K562 (cell line): Measurements from ENCODE around the gene AK2. TPM values are rescaled to one million over a fixed set of nuclear protein-coding genes. Genes with fewer than 3 reads are reported as not detected.

Experiments
- COPS2 ChIP-seq: fragments of 450-650 bp; conservative IDR thresholded peaks from 2 replicates; pipeline ENCODE4 v1.6.1; 2016; ENCODE audit warnings: mild to moderate bottlenecking, moderate library complexity
- CREBBP ChIP-seq: IDR thresholded peaks from one replicate; pipeline ENCODE4 v1.6.1; 2012; ENCODE audit warnings: low read depth, mild to moderate bottlenecking, control low read depth, inconsistent platforms, low read length
- ELF2 ChIP-seq: fragments of 250-450 bp; sonication (Bioruptor Pico); IDR thresholded peaks from 2 replicates; pipeline ENCODE4 v1.5.0; 2021; ENCODE audit warnings: mild to moderate bottlenecking
- ESRRA ChIP-seq: fragments of 450-650 bp; IDR thresholded peaks from 2 replicates; pipeline ENCODE4 v1.6.1; 2014; ENCODE audit warnings: low read depth, mild to moderate bottlenecking, moderate library complexity, borderline replicate concordance
- EZH2 ChIP-seq: IDR thresholded peaks from 2 replicates; pipeline ENCODE4 v1.6.1; 2012; ENCODE audit warnings: low read depth, mild to moderate bottlenecking, inconsistent platforms, low read length, borderline replicate concordance
- HSF4 ChIP-seq: fragments of 250-450 bp; sonication (Bioruptor Pico); IDR thresholded peaks from 2 replicates; pipeline ENCODE4 v2.1.2; 2022; ENCODE audit warnings: mild to moderate bottlenecking, moderate library complexity, borderline replicate concordance
- MED1 ChIP-seq: sonication (generic); formaldehyde crosslinking; IDR thresholded peaks from 2 replicates; pipeline ENCODE4 v1.8.1; 2023; ENCODE audit warnings: missing genetic modification reagents, borderline replicate concordance
- RFX5 ChIP-seq: IDR thresholded peaks from 2 replicates; pipeline ENCODE4 v1.6.1; 2011; ENCODE audit warnings: low read depth, mild to moderate bottlenecking, improper control_type of control experiment, low read length
- SRSF7 ChIP-seq: fragments of 200-400 bp; formaldehyde crosslinking; optimal IDR thresholded peaks from 2 replicates; pipeline ENCODE3; 2017; ENCODE audit warnings: mild to moderate bottlenecking, low read depth, low read length
- ZNF253 ChIP-seq: fragments of 250-450 bp; sonication (Bioruptor Pico); conservative IDR thresholded peaks from 2 replicates; pipeline ENCODE4 v1.6.1; 2021; ENCODE audit warnings: mild to moderate bottlenecking
- ZNF274 ChIP-seq: IDR thresholded peaks from 2 replicates; pipeline ENCODE4 v1.6.1; 2011; ENCODE audit warnings: low read depth, mild to moderate bottlenecking, low read length, moderate library complexity, borderline replicate concordance
- ZNF589 ChIP-seq: fragments of 200-800 bp; sonication (Bioruptor generic); IDR thresholded peaks from 2 replicates; pipeline ENCODE4 v1.6.1; 2016; ENCODE audit warnings: low read depth, missing genetic modification characterization, missing compliant biosample characterization
- ZNF644 ChIP-seq: fragments of 200-800 bp; sonication (Bioruptor generic); IDR thresholded peaks from 2 replicates; pipeline ENCODE4 v1.6.1; 2016; ENCODE audit warnings: low read depth, missing genetic modification characterization, missing compliant biosample characterization
- polyA plus RNA-seq, 8 experiments: library from polyadenylated mRNA; depleted of rRNA in 4 of 8; stranded (reverse) in 5 of 8; unstranded in 3 of 8; fragments of >200 nt; fragmentation: Nextera tagmentation in 2 of 8; fragmentation: Illumina TruSeq in 1 of 8; extraction: Ambion mirVana in 2 of 8; extraction: Trizol in 1 of 8; gene quantifications; 2 replicates each; pipeline versions ENCODE4 v1.2.1 to v1.2.3, GENCODE V29; 2011 to 2014; ENCODE audit warnings: inconsistent platforms in 1 of 8, missing spikeins in 1 of 8
- total RNA-seq, 7 experiments: library from RNA; depleted of rRNA in 6 of 7; stranded (reverse); fragments of >200 nt in 6 of 7; fragmentation: Illumina TruSeq in 2 of 7; extraction: Trizol in 2 of 7; gene quantifications; 2 replicates each; pipeline versions ENCODE4 v1.2.1 to v1.2.3, GENCODE V29; 2011 to 2021; ENCODE audit warnings: low replicate concordance in 1 of 7
- TF ChIP-seq, protein P1 (sequence below): fragments of 150-350 bp; IDR thresholded peaks from 2 replicates; pipeline ENCODE4 v1.6.1; 2014; ENCODE audit warnings: low read depth, mild to moderate bottlenecking, low read length, borderline replicate concordance
- TF ChIP-seq, protein P2 (sequence below): fragments of 450-650 bp; formaldehyde crosslinking; IDR thresholded peaks from 2 replicates; pipeline ENCODE4 v1.4.0; 2022; ENCODE audit warnings: mild to moderate bottlenecking, moderate library complexity

Gene AK2
- total and polyA plus RNA-seq, 9 of the 15 experiments (the other 6 are each of a cell fraction or from before 2014, with no cell fraction given) = 105 to 1,050 (median 509) TPM

DNA sequence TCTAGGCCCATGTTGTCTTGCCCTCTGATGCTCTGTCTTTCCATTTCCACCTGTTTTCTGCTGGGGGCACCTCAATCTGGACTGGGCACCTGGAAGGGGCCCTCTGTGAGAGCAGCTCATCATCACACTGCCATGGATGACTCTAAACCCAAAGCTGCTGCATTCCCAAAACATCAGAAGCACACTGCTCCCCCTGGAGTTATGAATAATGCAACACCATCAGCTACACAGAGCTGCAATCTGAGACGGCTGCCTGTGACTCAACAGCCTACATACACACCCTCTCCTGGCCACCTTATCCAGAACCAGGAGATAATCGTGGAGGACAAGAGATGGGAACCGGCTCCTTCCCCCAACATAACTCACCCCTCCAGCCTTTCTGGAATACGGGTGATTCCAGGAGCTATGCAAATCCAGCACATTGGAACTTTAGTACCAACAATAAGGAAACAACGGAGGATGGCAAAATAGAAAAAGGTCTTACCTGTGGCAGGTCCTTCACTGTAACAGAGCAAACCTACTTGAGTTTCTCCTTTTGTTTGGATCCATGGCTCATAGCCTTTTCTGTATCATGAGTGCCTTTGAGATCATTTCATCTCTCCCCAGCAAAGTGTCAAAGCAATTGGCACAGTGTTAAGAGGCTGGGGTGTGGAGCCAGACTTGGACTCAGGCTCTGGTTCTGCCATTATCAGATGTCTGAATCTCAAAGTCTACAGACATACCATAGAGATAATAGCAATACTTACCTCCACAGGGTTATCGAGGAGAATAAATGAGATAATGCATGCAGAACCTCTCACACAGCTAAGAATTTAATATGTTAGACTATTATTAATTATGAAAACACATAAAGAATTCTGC, 29.3 kb downstream of the AK2 start (continued):
- TF ChIP-seq COPS2 (no peak), ZNF274 (no peak), HSF4 (no peak), CREBBP (no peak), ESRRA (no peak), RFX5 (no peak), ZNF589 (CRISPR knock-in tag) (no peak), SRSF7 (no peak), EZH2 (no peak), ELF2 (no peak), ZNF253 (CRISPR knock-in tag) (no peak), ZNF644 (tag) (no peak), MED1 (no peak)
- TF ChIP-seq, protein P1, sequence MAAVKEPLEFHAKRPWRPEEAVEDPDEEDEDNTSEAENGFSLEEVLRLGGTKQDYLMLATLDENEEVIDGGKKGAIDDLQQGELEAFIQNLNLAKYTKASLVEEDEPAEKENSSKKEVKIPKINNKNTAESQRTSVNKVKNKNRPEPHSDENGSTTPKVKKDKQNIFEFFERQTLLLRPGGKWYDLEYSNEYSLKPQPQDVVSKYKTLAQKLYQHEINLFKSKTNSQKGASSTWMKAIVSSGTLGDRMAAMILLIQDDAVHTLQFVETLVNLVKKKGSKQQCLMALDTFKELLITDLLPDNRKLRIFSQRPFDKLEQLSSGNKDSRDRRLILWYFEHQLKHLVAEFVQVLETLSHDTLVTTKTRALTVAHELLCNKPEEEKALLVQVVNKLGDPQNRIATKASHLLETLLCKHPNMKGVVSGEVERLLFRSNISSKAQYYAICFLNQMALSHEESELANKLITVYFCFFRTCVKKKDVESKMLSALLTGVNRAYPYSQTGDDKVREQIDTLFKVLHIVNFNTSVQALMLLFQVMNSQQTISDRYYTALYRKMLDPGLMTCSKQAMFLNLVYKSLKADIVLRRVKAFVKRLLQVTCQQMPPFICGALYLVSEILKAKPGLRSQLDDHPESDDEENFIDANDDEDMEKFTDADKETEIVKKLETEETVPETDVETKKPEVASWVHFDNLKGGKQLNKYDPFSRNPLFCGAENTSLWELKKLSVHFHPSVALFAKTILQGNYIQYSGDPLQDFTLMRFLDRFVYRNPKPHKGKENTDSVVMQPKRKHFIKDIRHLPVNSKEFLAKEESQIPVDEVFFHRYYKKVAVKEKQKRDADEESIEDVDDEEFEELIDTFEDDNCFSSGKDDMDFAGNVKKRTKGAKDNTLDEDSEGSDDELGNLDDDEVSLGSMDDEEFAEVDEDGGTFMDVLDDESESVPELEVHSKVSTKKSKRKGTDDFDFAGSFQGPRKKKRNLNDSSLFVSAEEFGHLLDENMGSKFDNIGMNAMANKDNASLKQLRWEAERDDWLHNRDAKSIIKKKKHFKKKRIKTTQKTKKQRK = no peak
- TF ChIP-seq, protein P2, sequence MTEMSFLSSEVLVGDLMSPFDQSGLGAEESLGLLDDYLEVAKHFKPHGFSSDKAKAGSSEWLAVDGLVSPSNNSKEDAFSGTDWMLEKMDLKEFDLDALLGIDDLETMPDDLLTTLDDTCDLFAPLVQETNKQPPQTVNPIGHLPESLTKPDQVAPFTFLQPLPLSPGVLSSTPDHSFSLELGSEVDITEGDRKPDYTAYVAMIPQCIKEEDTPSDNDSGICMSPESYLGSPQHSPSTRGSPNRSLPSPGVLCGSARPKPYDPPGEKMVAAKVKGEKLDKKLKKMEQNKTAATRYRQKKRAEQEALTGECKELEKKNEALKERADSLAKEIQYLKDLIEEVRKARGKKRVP = no peak
